Fibroblast of lung (primary cell): Measurements from ENCODE around the gene TPO.

Experiments
- EZH2 ChIP-seq: IDR thresholded peaks from 2 replicates; pipeline ENCODE4 v1.5.1; 2012; ENCODE audit warnings: low read length, control low read depth, mild to moderate bottlenecking; ENCODE audit errors: missing control alignments
- TF ChIP-seq, protein P1 (sequence below), 2 donors: IDR thresholded peaks in 1 of 2; conservative IDR thresholded peaks in 1 of 2; 1 replicate in 1 of 2; 2 replicates in 1 of 2; pipeline ENCODE4 v1.5.1; 2011 to 2012; ENCODE audit warnings: low read length in 2 of 2, control low read depth in 1 of 2, inconsistent platforms in 1 of 2, low read depth in 1 of 2, mild to moderate bottlenecking in 1 of 2

GRCh38 chr2:1582891-1583341 is 169.7 kb downstream of the TPO start:
- TF ChIP-seq, protein P1, sequence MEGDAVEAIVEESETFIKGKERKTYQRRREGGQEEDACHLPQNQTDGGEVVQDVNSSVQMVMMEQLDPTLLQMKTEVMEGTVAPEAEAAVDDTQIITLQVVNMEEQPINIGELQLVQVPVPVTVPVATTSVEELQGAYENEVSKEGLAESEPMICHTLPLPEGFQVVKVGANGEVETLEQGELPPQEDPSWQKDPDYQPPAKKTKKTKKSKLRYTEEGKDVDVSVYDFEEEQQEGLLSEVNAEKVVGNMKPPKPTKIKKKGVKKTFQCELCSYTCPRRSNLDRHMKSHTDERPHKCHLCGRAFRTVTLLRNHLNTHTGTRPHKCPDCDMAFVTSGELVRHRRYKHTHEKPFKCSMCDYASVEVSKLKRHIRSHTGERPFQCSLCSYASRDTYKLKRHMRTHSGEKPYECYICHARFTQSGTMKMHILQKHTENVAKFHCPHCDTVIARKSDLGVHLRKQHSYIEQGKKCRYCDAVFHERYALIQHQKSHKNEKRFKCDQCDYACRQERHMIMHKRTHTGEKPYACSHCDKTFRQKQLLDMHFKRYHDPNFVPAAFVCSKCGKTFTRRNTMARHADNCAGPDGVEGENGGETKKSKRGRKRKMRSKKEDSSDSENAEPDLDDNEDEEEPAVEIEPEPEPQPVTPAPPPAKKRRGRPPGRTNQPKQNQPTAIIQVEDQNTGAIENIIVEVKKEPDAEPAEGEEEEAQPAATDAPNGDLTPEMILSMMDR (conservative IDR thresholded peaks at IDR 0.05 in 1 of 2, IDR thresholded peaks at IDR 0.05 in 1 of 2; ENCODE audit: low read depth in 1 of 2, low read length in 2 of 2), result no peak
- no peak for TF ChIP-seq EZH2
